ENCODE measurements around the gene OR52H1.

GRCh38 chr11:5531053-5531831 is 17.1 kb downstream of the OR52H1 start:
- TF ChIP-seq POLR2A (IDR thresholded peaks at IDR 0.05) (no peak), CTCF (IDR thresholded peaks at IDR 0.05) (no peak)
